ENCODE measurements around the gene LRRC71.
A peak's percentile ranks its signal among the peaks of the same experiment; 100 is the strongest.

The LRRC71 gene

DNA sequence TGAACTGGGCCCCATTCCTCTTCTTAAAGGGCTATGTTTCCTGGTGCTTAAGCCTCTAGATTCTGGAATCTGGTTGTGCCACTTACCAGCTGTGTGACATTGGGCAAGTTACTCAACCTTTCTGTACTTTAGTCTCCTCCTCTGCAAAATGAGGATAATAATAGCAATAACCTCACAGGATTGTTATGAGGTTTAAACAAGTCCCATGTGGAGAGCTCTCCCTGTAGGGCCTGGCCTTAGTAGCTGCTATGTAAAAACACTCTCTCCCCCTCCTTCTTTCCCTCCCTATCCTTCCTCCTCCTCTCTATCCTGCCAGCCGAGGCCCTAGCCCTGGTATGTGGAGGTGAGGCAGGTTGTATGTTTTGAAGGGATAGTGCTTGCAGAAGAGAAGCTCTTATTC lies 35.1 kb upstream of the LRRC71 start:
- TF ChIP-seq GATA2 (IDR thresholded peaks at IDR 0.05; ENCODE audit: low read depth, low read length) (no peak), GATA3 (IDR thresholded peaks at IDR 0.05; ENCODE audit: low read depth, low read length) (no peak)

- TF ChIP-seq GATA2 (IDR thresholded peaks at IDR 0.05; ENCODE audit: low read depth, low read length) = no peak
Observed at GRCh38 chr1:156885880-156886355, 34.5 kb upstream of the LRRC71 start.

- TF ChIP-seq GATA3 (IDR thresholded peaks at IDR 0.05; ENCODE audit: low read depth, low read length) (no peak), GATA2 (IDR thresholded peaks at IDR 0.05; ENCODE audit: low read depth, low read length) (peak; percentile 61)
Observed at GRCh38 chr1:156886583-156887281, 33.7 kb upstream of the LRRC71 start.

DNA sequence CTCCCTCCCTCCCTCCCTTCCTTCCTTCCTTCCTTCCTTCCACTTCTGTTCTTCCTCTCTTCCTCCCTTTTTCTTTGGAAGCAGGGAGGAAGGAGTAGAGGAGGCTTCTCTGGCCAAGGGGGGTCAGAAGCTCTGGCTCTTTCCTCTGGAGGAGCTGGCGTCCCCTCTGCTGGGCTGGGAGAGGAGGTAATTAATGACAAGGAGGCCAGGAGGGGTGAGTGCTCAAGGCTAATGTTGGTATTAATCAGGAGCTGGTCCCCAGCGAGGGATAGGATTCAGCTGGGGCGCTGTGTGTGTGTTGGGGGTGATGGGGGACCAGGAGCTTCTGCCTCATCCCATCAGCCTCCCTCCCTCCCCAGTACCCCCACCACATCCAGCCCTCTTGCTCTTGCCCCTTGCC lies 33.1 kb upstream of the LRRC71 start:
- TF ChIP-seq GATA3 (IDR thresholded peaks at IDR 0.05; ENCODE audit: low read depth, low read length) (no peak), GATA2 (IDR thresholded peaks at IDR 0.05; ENCODE audit: low read depth, low read length) (no peak)

- TF ChIP-seq GATA2 (IDR thresholded peaks at IDR 0.05; ENCODE audit: low read depth, low read length) (no peak), GATA3 (IDR thresholded peaks at IDR 0.05; ENCODE audit: low read depth, low read length) (no peak)
Observed at GRCh38 chr1:156887734-156888133, 32.7 kb upstream of the LRRC71 start.

DNA sequence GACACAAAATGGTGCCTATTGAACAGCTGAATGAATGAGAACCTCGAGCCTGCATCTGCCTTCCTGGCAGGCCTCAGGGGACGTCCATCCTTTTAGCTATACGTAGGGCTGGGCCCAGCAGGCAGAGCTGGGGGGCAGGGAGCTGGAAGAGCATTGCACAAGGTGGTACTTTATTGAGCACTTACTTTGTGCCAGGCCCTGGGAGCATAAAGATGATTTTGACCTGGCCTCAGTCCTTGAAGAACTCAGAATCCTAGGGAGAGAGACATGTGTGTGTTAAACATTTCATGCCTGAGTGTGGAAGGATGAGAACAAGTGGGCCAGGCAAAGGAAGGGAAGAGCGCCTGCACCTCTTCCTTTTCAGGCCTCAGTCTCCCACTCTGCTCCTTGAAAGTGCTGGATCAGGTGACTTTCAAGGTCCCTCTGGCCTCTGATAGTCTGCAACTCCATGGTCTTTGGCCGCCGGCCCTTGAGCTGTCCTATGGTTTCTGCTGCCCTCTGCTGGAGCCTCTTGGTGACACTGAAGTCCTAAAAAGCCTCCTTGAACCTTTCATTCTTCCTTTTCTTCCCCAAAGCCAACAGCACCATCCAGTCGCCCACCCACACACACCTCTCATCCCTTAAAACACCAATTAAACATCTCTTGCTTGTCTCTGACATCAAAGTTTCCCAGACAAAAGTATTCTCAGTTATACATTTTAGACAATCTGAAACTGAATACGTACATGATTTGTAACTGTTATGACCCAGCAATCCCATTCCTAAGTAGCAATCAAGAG lies 30.4 kb upstream of the LRRC71 start:
- TF ChIP-seq GATA2 (IDR thresholded peaks at IDR 0.05; ENCODE audit: low read depth, low read length) (no peak), GATA3 (IDR thresholded peaks at IDR 0.05; ENCODE audit: low read depth, low read length) (no peak)

- no peak for TF ChIP-seq GATA2 (IDR thresholded peaks at IDR 0.05; ENCODE audit: low read depth, low read length)
- TF ChIP-seq GATA3 (IDR thresholded peaks at IDR 0.05; ENCODE audit: low read depth, low read length) = no peak
Observed at GRCh38 chr1:156892190-156893047, 28.0 kb upstream of the LRRC71 start.

GRCh38 chr1:156893048-156893953 lies 27.1 kb upstream of the LRRC71 start, which contains the start of gene PEAR1:
TSS of gene PEAR1 (plus strand) at chr1:156893718. CDS start at chr1:156903927, 10,209 bp downstream.
- no peak for TF ChIP-seq GATA2 (IDR thresholded peaks at IDR 0.05; ENCODE audit: low read depth, low read length)
- TF ChIP-seq GATA3 (IDR thresholded peaks at IDR 0.05; ENCODE audit: low read depth, low read length) = no peak

- TF ChIP-seq GATA3 (IDR thresholded peaks at IDR 0.05; ENCODE audit: low read depth, low read length) = no peak
- no peak for TF ChIP-seq GATA2 (IDR thresholded peaks at IDR 0.05; ENCODE audit: low read depth, low read length)
Observed at GRCh38 chr1:156894001-156894400, 26.4 kb upstream of the LRRC71 start.

DNA sequence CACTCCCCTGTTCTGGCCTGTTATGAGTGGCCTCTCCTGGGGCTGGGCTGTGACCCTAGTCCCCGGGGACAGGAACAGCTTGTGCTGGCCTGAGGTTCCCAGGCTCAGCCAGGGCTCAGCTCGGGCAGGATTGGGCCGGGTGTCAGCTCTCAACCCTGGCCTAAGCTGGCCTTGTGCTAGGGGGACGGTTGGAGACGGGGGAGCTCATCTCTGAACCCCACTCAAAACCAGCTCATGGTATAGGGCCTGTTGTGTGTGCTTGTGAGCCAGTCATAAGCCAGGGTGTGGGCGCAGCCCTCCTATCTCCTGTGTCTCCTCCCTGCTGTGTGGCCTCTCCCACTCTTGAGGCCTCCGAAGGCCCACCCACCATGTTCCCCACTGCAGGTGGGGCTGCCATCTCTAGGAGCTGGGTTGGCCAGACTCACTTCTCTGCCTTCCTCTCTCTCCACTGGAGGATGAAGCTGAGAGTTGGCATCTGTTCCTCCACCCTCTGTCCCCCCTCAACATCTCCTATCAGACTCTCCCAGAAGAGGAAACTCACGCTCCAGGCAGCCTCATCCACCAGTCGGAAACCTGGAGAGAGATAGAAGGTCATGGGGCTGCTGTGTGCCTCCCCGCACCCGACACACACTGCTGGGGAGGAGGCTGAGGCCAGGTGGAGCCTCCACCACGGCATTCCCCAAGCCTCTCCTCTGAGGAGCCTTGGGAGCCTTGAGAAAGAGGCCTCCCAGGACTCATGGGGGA lies 25.5 kb upstream of the LRRC71 start:
- no peak for TF ChIP-seq GATA3 (IDR thresholded peaks at IDR 0.05; ENCODE audit: low read depth, low read length)
- TF ChIP-seq GATA2 (IDR thresholded peaks at IDR 0.05; ENCODE audit: low read depth, low read length) = no peak

DNA sequence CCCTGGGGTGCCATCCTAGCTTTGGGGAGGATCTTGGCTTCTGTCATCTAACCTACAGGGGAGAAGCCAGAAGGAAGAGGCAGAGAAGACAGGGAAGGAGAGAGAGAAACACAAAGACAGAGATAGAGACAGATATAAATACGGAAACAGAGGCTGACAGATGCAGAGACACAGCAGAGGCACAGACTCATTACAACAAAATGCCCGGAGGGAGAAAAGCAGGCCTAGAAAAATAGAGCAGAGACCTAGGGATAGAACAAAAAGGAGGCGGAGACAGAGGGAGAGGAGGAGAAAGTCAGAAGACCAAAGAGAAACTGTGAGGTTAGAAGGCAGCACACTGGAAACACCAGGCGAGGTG lies 25.0 kb upstream of the LRRC71 start:
- no peak for TF ChIP-seq GATA2 (IDR thresholded peaks at IDR 0.05; ENCODE audit: low read depth, low read length)
- TF ChIP-seq GATA3 (IDR thresholded peaks at IDR 0.05; ENCODE audit: low read depth, low read length) = no peak

- TF ChIP-seq GATA3 (IDR thresholded peaks at IDR 0.05; ENCODE audit: low read depth, low read length) = no peak
- no peak for TF ChIP-seq GATA2 (IDR thresholded peaks at IDR 0.05; ENCODE audit: low read depth, low read length)
Observed at GRCh38 chr1:156895927-156896326, 24.5 kb upstream of the LRRC71 start.

All from SH-SY5Y (cell line).